Stimulated activated CD8-positive, alpha-beta memory T cell treated with anti-CD3 and anti-CD28 coated beads, Interleukin-12 subunit alpha, Interleukin-12 subunit beta, amount 100 ng/mL, for 1 hour (primary cell): ENCODE data around the gene TRAPPC5.

Source experiments
- DNase-seq: peaks from one replicate; pipeline ENCODE4 v3.0.0-alpha.2; 2020; ENCODE audit warnings: low read depth

The TRAPPC5 gene

GRCh38 chr19:7701049-7701653 is 20.5 kb downstream of the TRAPPC5 start:
- no peak for DNase-seq

- DNase-seq: no peak
These were observed 21.2 kb downstream of the TRAPPC5 start, which contains the start of gene FCER2 for GRCh38 chr19:7701654-7702457. TSS of gene FCER2 (minus strand) at chr19:7702131. CDS start at chr19:7699760, 2,371 bp downstream.

GRCh38 chr19:7703332-7703731 is 22.7 kb downstream of the TRAPPC5 start:
- no peak for DNase-seq

- no peak for DNase-seq
These were observed 23.8 kb downstream of the TRAPPC5 start for GRCh38 chr19:7704280-7705060.

GRCh38 chr19:7705387-7706187 is 25.0 kb downstream of the TRAPPC5 start:
- peak; percentile 56 for DNase-seq

- DNase-seq: no peak
These were observed 25.7 kb downstream of the TRAPPC5 start for GRCh38 chr19:7706188-7706954.

- no peak for DNase-seq
These were observed 26.4 kb downstream of the TRAPPC5 start for GRCh38 chr19:7706955-7707456.

- DNase-seq: no peak
These were observed 29.4 kb downstream of the TRAPPC5 start for GRCh38 chr19:7709932-7710460.

- no peak for DNase-seq
These were observed 30.0 kb downstream of the TRAPPC5 start for GRCh38 chr19:7710616-7711015.

- DNase-seq: no peak
These were observed 35.0 kb downstream of the TRAPPC5 start for GRCh38 chr19:7715671-7716070.

- DNase-seq: no peak
These were observed 36.1 kb downstream of the TRAPPC5 start for GRCh38 chr19:7716762-7717161.

GRCh38 chr19:7718668-7719067 is 38.0 kb downstream of the TRAPPC5 start:
- DNase-seq: no peak

GRCh38 chr19:7720351-7720750 is 39.7 kb downstream of the TRAPPC5 start:
- DNase-seq: no peak

GRCh38 chr19:7722231-7722651 is 41.6 kb downstream of the TRAPPC5 start:
- DNase-seq: no peak

- no peak for DNase-seq
These were observed 45.2 kb downstream of the TRAPPC5 start for GRCh38 chr19:7725791-7726190.

GRCh38 chr19:7729211-7729610 is 48.6 kb downstream of the TRAPPC5 start:
- no peak for DNase-seq

- no peak for DNase-seq
These were observed 49.2 kb downstream of the TRAPPC5 start for GRCh38 chr19:7729831-7730285.

- no peak for DNase-seq
These were observed 49.9 kb downstream of the TRAPPC5 start for GRCh38 chr19:7730286-7731217.

GRCh38 chr19:7731218-7731595 is 50.6 kb downstream of the TRAPPC5 start:
- DNase-seq: no peak
